H1 (cell line): ENCODE data around the gene EHBP1. TPM values are rescaled to one million over a fixed set of nuclear protein-coding genes. Genes with fewer than 3 reads are reported as not detected.

Source experiments
- CTCF ChIA-PET: fragments of 300-600 bp; sonication (Branson Sonifier 250); formaldehyde crosslinking; loops from one replicate; lab custom pipeline; 2021; ENCODE audit not compliant: partially characterized antibody; lab: Charles Lee
- POLR2A ChIA-PET: fragments of 300-600 bp; sonication (Branson Sonifier 250); formaldehyde crosslinking; loops from one replicate; lab custom pipeline; 2021; ENCODE audit warnings: inconsistent platforms; ENCODE audit not compliant: partially characterized antibody; lab: Charles Lee
- DNase-seq, 2 experiments: peaks; one replicate each; pipeline versions ENCODE4 v3.0.0 to v3.0.0-alpha.2; 2010 to 2022; ENCODE audit warnings: low spot score in 2 of 2, low read depth in 1 of 2, mixed read lengths in 1 of 2
- FAIRE-seq: peaks from 2 replicates; lab custom pipeline; 2011; peaks lifted over from hg19 to GRCh38; lab: Jason Lieb, UNC
- H2AFZ ChIP-seq: 2 replicates; pipeline ENCODE4 v1.8.1; 2012; ENCODE audit warnings: low read length, inconsistent platforms
- H2AK5ac ChIP-seq: 2 replicates; pipeline ENCODE4 v1.6.1; 2013; ENCODE audit warnings: low read depth, low read length
- H2BK120ac ChIP-seq: replicated peaks from 2 replicates; pipeline ENCODE3; 2013; ENCODE audit warnings: low read depth, low read length, inconsistent platforms
- H2BK12ac ChIP-seq: 2 replicates; pipeline ENCODE4 v1.6.1; 2013; ENCODE audit warnings: low read depth, low read length
- H2BK15ac ChIP-seq: 2 replicates; pipeline ENCODE4 v1.6.1; 2013; ENCODE audit warnings: low read length
- H2BK20ac ChIP-seq: 2 replicates; pipeline ENCODE4 v1.6.1; 2013; ENCODE audit warnings: low read length
- H2BK5ac ChIP-seq: 2 replicates; pipeline ENCODE4 v1.6.1; 2013; ENCODE audit warnings: low read depth, low read length
- H3K14ac ChIP-seq: 2 replicates; pipeline ENCODE4 v1.6.1; 2013; ENCODE audit warnings: inconsistent platforms; ENCODE audit not compliant: insufficient read length
- H3K18ac ChIP-seq: 2 replicates; pipeline ENCODE4 v1.6.1; 2013; ENCODE audit warnings: low read length; ENCODE audit errors: extremely low read depth
- H3K23ac ChIP-seq: 2 replicates; pipeline ENCODE4 v1.6.1; 2013; ENCODE audit warnings: inconsistent platforms; ENCODE audit not compliant: insufficient read length
- H3K23me2 ChIP-seq: 2 replicates; pipeline ENCODE4 v1.6.1; 2013; ENCODE audit warnings: low read depth, low read length
- H3K27ac ChIP-seq: 2 replicates; pipeline ENCODE4 v1.6.1; 2011; ENCODE audit warnings: low read depth, low read length, inconsistent platforms
- H3K27me3 ChIP-seq, 4 experiments: replicated peaks in 1 of 4; 1 replicate in 1 of 4; 2 replicates in 3 of 4; pipeline versions ENCODE4 v1.6.1 to v1.8.1; 2011 to 2013; ENCODE audit warnings: low read length in 3 of 4, mild to moderate bottlenecking in 3 of 4, inconsistent platforms in 2 of 4, mixed read lengths in 2 of 4, moderate library complexity in 1 of 4; ENCODE audit not compliant: control insufficient read depth in 3 of 4, insufficient read depth in 3 of 4; ENCODE audit errors: extremely low read depth in 1 of 4
- H3K36me3 ChIP-seq, 4 experiments: 2 replicates each; pipeline versions ENCODE4 v1.6.1 to v1.8.1; 2011 to 2013; ENCODE audit warnings: mild to moderate bottlenecking in 4 of 4, low read length in 3 of 4, moderate library complexity in 2 of 4, control low read depth in 1 of 4, inconsistent platforms in 1 of 4; ENCODE audit not compliant: insufficient read depth in 4 of 4, control insufficient read depth in 2 of 4
- H3K4ac ChIP-seq: replicated peaks from 2 replicates; pipeline ENCODE3; 2013; ENCODE audit warnings: low read length, low read depth, mixed read lengths, inconsistent platforms; ENCODE audit not compliant: insufficient read length
- H3K4me1 ChIP-seq, 4 experiments: replicated peaks in 1 of 4; 1 replicate in 1 of 4; 2 replicates in 3 of 4; pipeline versions ENCODE4 v1.6.1 to v1.8.1; 2011 to 2013; ENCODE audit warnings: low read length in 3 of 4, inconsistent platforms in 2 of 4, mixed read lengths in 1 of 4; ENCODE audit not compliant: insufficient read depth in 4 of 4, control insufficient read depth in 3 of 4
- H3K4me2 ChIP-seq, 2 experiments: 2 replicates each; pipeline versions ENCODE4 v1.6.1 to v1.8.1; 2011 to 2013; ENCODE audit warnings: low read depth in 2 of 2, low read length in 2 of 2, control low read depth in 1 of 2, inconsistent platforms in 1 of 2, mild to moderate bottlenecking in 1 of 2; ENCODE audit not compliant: insufficient read depth in 1 of 2
- H3K4me3 ChIP-seq, 4 experiments: fragments of 200-600, 300-600 bp in 1 of 4; sonication (generic), shearing (Covaris generic), sonication (Bioruptor Twin) in 1 of 4; 2 replicates each; pipeline versions ENCODE4 v1.5.1 to v1.8.1; 2011 to 2016; ENCODE audit warnings: low read length in 4 of 4, low read depth in 3 of 4, control low read depth in 2 of 4, inconsistent platforms in 2 of 4, mild to moderate bottlenecking in 2 of 4, mixed read lengths in 1 of 4, moderate library complexity in 1 of 4; ENCODE audit not compliant: insufficient read depth in 2 of 4; ENCODE audit errors: extremely low read depth in 1 of 4
- H3K56ac ChIP-seq: replicated peaks from 2 replicates; pipeline ENCODE3; 2013; ENCODE audit warnings: low read depth, mild to moderate bottlenecking, mixed read lengths, low read length, inconsistent platforms; ENCODE audit not compliant: insufficient read length
- H3K79me1 ChIP-seq: 2 replicates; pipeline ENCODE4 v1.6.1; 2013; ENCODE audit warnings: low read depth, low read length, control low read depth
- H3K79me2 ChIP-seq, 2 experiments: 2 replicates each; pipeline versions ENCODE4 v1.6.1 to v1.8.1; 2012 to 2013; ENCODE audit warnings: low read length in 2 of 2, mild to moderate bottlenecking in 2 of 2, inconsistent platforms in 1 of 2; ENCODE audit not compliant: insufficient read depth in 2 of 2, control insufficient read depth in 1 of 2
- H3K9ac ChIP-seq, 4 experiments: replicated peaks in 1 of 4; 1 replicate in 1 of 4; 2 replicates in 3 of 4; pipeline versions ENCODE4 v1.6.1 to v1.8.1; 2011 to 2013; ENCODE audit warnings: low read depth in 3 of 4, low read length in 3 of 4, control low read depth in 2 of 4, mild to moderate bottlenecking in 2 of 4, moderate library complexity in 2 of 4, inconsistent platforms in 1 of 4; ENCODE audit errors: extremely low read depth in 1 of 4
- H3K9me3 ChIP-seq, 2 experiments: 2 replicates each; pipeline versions ENCODE4 v1.6.1 to v1.8.1; 2012 to 2013; ENCODE audit warnings: mild to moderate bottlenecking in 2 of 2, moderate library complexity in 2 of 2, control low read depth in 1 of 2, inconsistent platforms in 1 of 2, low read depth in 1 of 2, low read length in 1 of 2, mixed read lengths in 1 of 2; ENCODE audit not compliant: insufficient read depth in 2 of 2
- H4K20me1 ChIP-seq, 2 experiments: replicated peaks in 1 of 2; 2 replicates each; pipeline versions ENCODE3 to v1.8.1; 2011 to 2013; ENCODE audit warnings: inconsistent platforms in 2 of 2, low read length in 2 of 2, mild to moderate bottlenecking in 1 of 2; ENCODE audit not compliant: insufficient read depth in 2 of 2, control insufficient read depth in 1 of 2
- H4K5ac ChIP-seq: 2 replicates; pipeline ENCODE4 v1.6.1; 2013; ENCODE audit warnings: low read length, low read depth, mixed read lengths, inconsistent platforms; ENCODE audit not compliant: insufficient read length
- H4K8ac ChIP-seq: 2 replicates; pipeline ENCODE4 v1.8.0; 2013; ENCODE audit warnings: mild to moderate bottlenecking, moderate library complexity, low read length, inconsistent platforms; ENCODE audit not compliant: insufficient read depth; ENCODE audit errors: extremely low read depth
- H4K91ac ChIP-seq: replicated peaks from 2 replicates; pipeline ENCODE3; 2013; ENCODE audit warnings: low read length, mixed read lengths, inconsistent platforms; ENCODE audit not compliant: insufficient read length
- CHD1 ChIP-seq: IDR thresholded peaks from 2 replicates; pipeline ENCODE4 v1.6.1; 2012; ENCODE audit warnings: low read depth, low read length, improper control_type of control experiment
- E2F6 ChIP-seq: IDR thresholded peaks from 2 replicates; pipeline ENCODE4 v1.6.1; 2012; ENCODE audit warnings: inconsistent platforms
- GTF2F1 ChIP-seq: IDR thresholded peaks from 2 replicates; pipeline ENCODE4 v1.6.1; 2012; ENCODE audit warnings: low read depth, low read length, improper control_type of control experiment, borderline replicate concordance
- POU5F1 ChIP-seq: IDR thresholded peaks from 2 replicates; pipeline ENCODE4 v1.6.1; 2011; ENCODE audit warnings: low read depth, mild to moderate bottlenecking, low read length, moderate library complexity
- SP1 ChIP-seq: IDR thresholded peaks from 2 replicates; pipeline ENCODE4 v1.6.1; 2011; ENCODE audit warnings: low read depth, low read length
- SP2 ChIP-seq: IDR thresholded peaks from 2 replicates; pipeline ENCODE4 v1.6.1; 2012; ENCODE audit warnings: mild to moderate bottlenecking, low read length, inconsistent platforms
- TAF7 ChIP-seq: optimal IDR thresholded peaks from 2 replicates; pipeline ENCODE3; 2011; ENCODE audit warnings: low read depth, mild to moderate bottlenecking, inconsistent platforms, low read length, moderate library complexity, borderline replicate concordance
- WGBS, 2 experiments: shearing (Covaris generic) in 1 of 2; methylation state at CpG; one replicate each; pipeline versions ENCODE4 v1.1.6 to v1.1.7; 2013 to 2015; ENCODE audit warnings: low lambda C conversion rate in 2 of 2, mixed read lengths in 2 of 2, inconsistent platforms in 1 of 2, low coverage in 1 of 2, missing lambda C conversion rate in 1 of 2; ENCODE audit not compliant: insufficient replicate concordance in 2 of 2, insufficient coverage in 1 of 2, insufficient read length in 1 of 2; ENCODE audit errors: extremely low coverage in 1 of 2, missing lambda C conversion rate in 1 of 2; 5-methylcytosine and 5-hydroxymethylcytosine counted together
- polyA plus RNA-seq, 7 experiments: library from polyadenylated mRNA; depleted of rRNA in 3 of 7; stranded (reverse) in 5 of 7; unstranded in 2 of 7; fragments of >200 nt in 5 of 7; fragments of 200-250 nt in 2 of 7; gene quantifications; 1 replicate in 5 of 7; 2 replicates in 1 of 7; 4 replicates in 1 of 7; pipeline versions ENCODE4 v1.2.1 to v1.2.3, GENCODE V29; 2011 to 2013; ENCODE audit warnings: missing spikeins in 2 of 7, mixed read lengths in 2 of 7
- total RNA-seq: library from RNA; stranded (reverse); fragmentation: NEBNext Ultra II Directional; extraction: Animal tissue kit (Norgen Biotek cat#: 25700); gene quantifications from 2 replicates; pipeline ENCODE4 v1.2.1, GENCODE V29; 2021

Gene EHBP1
- total and polyA plus RNA-seq, 2 of the 8 experiments (the other 6 are each of a cell fraction or from before 2014, with no cell fraction given), result 12.0 to 64.1 TPM

GRCh38 chr2:63018439-63018838 lies 312.9 kb downstream of the EHBP1 start:
- ChIA-PET POLR2A (no interaction called here), CTCF (no interaction called here)
- Histone ChIP-seq H3K79me1 (no peaks in the 10 kb centered on the region), H3K9ac (no peak overlapping the region), H4K8ac (no peak overlapping the region), H2BK20ac (no peak overlapping the region), H3K23me2 (no peaks in the 10 kb centered on the region), H3K9me3 (no peaks in the 10 kb centered on the region), H3K36me3 (no peaks in the 10 kb centered on the region), H3K79me2 (no peaks in the 10 kb centered on the region), H2AFZ (no peak overlapping the region), H3K56ac (no peak overlapping the region), H3K18ac (no peak overlapping the region), H2BK12ac (no peak overlapping the region), H3K4me2 (no peak overlapping the region), H3K14ac (no peak overlapping the region), H2BK5ac (no peak overlapping the region), H3K4ac (no peak overlapping the region), H3K27ac (no peak overlapping the region), H2AK5ac (no peak overlapping the region), H3K23ac (no peak overlapping the region), H3K27me3 (no peaks in the 10 kb centered on the region), H4K91ac (no peak overlapping the region), H4K20me1 (no peaks in the 10 kb centered on the region), H2BK15ac (no peak overlapping the region), H3K4me1 (peaks cover 0 to 2% (median 0%) of the 10 kb centered on the region in 4 experiments; a peak in 1 of 7 replicates), H3K4me3 (no peak overlapping the region), H2BK120ac (no peak overlapping the region), H4K5ac (no peak overlapping the region)
- DNase-seq (no peak), FAIRE-seq (no peak)
- WGBS, 2 experiments, result 83% methylated on average over 2 of the region's 2 CpGs; no CpG with 5 or more reads in 1 of the 2 experiments
- no peak for TF ChIP-seq TAF7
- no peak for TF ChIP-seq SP1
- TF ChIP-seq CHD1, result no peak
- no peak for TF ChIP-seq SP2
- TF ChIP-seq GTF2F1, result no peak
- TF ChIP-seq POU5F1, result no peak
- no peak for TF ChIP-seq E2F6
